ENCODE data around the gene ZFP92. TPM values are rescaled to one million over a fixed set of nuclear protein-coding genes. Genes with fewer than 3 reads are reported as not detected.

Gene ZFP92, protein sequence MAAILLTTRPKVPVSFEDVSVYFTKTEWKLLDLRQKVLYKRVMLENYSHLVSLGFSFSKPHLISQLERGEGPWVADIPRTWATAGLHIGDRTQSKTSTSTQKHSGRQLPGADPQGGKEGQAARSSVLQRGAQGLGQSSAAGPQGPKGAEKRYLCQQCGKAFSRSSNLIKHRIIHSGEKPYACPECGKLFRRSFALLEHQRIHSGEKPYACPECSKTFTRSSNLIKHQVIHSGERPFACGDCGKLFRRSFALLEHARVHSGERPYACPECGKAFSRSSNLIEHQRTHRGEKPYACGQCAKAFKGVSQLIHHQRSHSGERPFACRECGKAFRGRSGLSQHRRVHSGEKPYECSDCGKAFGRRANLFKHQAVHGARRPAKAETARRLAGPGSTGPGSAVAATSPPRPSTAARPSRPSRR
- 3.0 TPM for total RNA-seq

DNA sequence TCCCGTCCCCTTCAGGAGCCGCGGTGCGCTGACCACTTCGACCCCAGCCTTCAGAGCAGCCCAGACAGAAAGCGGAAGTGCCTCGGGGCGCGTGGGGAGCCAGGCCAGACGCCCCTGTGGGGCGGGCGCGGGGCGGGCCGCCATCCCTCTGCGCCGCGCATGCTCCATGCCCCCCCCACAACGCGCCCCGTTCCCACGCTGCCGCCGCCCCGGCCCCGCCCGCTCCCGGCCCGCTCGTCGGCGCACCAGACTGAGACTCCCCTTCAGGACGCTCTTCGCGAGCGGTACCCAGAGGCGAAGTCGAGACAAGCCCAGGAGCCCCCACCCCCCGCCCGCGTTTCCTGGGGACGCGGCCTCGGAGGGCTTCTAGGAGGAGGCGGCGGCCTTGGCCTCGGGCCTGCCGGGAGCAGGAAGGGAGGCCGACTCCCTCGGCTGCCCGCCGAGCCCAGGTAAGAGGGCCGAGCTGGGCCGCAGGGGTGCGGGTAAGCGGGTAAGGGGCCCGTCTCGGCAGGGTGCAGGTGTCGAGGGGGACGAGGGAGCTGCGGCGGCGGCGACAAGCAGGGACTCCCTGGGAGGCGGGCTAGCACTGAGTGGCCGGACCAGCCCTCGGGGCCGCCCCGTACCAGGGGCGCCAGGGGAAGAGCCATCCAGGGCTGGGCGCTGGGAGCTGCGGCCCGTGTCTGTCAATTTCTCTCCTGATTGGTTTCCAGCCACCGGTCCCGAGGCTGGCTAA, at the start of gene ZFP92:
TSS of gene ZFP92 (plus strand) at position 218 of the 733 bp plus-strand sequence. CDS start 6,851 bp downstream, outside the sequence.
- DNase-seq (ENCODE audit: low read depth in 2 of 3, low spot score in 2 of 3), result peak in 2 of 3 donors; percentile 33 to 48

DNA sequence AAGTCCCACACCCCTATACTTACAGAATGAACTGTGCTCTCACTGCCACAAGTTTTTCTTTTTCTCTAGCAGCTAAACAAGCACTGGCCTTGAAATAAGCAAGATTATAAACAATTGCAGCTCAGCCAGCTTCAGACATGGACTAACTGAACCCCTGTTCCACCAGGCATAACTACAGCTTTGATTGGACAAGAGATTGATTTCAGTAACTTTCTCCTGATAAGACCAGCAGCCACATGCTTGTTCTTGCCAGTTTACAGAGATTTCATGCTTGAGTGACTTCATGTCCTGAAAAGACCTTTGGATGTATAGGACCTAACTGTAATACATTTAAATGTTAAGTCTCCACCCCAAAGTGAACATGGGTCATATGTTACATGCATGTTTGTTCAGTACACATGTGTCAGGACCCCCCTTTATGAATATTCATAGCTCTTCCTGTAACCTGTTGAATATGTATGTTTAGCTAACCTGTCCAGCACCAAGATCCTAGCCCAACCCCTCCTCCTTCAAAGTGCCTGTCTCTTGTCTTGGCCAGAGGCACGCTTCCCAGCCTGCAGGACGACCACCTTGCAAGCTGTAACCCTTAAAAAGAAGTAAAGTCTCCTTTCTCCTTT, 49.4 kb upstream of the ZFP92 start:
- DNase-seq (ENCODE audit: low read depth in 2 of 3, low spot score in 2 of 3), result no peak

DNA sequence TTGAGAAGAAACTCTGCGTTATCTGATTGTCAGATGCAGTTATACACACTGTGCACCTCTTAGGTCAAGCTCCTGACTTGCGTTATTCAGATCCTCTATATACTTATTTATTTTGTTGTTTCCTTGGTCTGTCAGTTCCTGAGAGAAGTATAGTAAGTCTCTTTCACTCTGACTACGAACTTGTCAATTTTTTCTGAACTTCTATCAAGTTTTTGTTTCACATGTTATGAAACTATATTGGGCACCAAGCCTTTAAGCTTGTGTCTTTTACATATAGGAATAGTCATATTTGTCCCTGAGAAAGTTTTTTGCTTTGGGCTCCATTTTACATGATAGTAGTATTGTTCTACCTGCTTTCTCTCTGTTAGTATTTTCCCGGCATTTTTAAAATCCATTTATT, 45.6 kb upstream of the ZFP92 start:
- no peak for DNase-seq (ENCODE audit: low read depth in 2 of 3, low spot score in 2 of 3)

DNA sequence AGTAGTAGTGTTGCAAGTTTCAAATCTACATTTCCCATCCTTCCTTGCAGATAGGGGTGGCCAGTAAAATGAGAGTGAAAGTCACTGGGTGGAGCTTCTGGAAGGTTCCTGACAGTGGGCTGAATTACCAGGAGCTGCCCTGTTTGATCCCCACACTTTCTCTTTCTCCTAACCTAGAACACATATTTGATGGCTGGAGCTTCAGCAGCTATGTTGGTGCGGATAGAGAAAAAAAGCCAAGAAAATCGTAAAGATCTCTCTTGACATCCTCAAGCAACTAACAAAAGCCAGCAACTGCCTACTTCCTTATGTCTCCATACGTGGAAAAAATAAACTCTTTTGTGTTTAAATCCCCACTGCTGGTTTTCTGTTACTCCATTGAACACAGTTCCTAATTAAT, 45.2 kb upstream of the ZFP92 start:
- DNase-seq (ENCODE audit: low read depth in 2 of 3, low spot score in 2 of 3), result no peak

DNA sequence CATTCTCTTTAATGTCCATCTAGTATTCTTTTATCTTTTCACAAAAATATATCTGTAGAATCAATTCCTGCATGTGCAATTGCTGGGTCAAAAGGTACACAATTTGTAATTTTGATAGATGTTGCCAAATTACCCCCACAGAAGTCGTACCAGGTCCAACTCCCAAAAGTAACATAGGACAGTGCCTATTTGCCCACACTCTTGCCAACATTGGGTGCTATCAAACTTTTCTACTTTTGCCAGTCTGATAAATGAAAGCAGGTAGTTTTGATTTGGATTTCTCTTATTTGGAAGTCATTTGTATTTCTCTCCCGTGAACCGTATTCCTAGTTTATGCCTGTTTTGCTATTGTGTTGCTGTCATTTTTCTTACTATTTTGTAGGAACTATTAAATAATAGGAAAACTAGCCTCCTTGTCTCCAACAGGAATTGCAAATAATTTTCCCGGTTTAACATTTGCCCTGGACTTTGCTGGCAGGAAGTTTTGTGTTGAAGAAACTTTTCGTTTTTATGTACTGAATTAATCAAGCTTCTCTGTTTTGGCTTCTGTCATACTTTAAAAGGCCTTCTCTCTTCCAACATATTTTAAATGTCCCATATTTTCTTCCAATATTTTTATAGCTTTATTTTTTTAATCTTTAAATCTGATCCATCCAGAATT, 44.3 kb upstream of the ZFP92 start:
- no peak for DNase-seq (ENCODE audit: low read depth in 2 of 3, low spot score in 2 of 3)

DNA sequence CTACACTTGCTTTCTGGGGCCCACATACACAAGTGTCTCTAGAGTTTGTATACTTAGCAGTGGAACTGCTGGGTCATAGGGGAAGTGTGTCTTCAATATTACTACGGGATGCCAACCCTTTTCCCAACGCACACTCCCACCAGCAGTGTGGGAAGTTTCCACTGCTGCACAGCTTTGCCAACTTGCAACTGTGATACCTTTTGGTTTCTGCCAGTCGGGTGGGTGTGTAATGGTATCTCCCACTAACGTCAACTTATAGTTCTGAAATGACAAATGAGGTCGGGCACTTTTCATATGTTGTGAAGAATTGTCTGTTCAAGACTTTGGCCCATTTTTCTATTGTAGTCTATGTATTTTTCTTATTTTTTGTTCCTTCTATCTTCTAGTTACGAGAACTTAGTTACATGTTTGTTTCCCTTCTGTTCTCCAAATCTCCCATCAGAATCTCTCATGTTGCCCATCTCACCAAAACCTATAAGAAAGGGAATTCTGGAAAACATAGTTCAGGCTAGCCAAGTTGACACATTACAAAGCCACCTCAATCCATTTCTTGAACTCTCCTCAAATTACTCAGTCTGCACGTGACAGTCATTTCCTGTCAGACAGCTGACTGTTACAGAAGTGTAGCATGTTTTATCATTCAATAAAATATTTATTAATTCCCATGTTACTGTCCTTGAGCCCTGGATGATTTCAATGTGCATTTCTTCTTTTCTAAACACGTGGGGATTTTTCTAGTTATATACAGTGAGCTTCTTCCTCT, 40.8 kb upstream of the ZFP92 start:
- no peak for DNase-seq (ENCODE audit: low read depth in 2 of 3, low spot score in 2 of 3)

DNA sequence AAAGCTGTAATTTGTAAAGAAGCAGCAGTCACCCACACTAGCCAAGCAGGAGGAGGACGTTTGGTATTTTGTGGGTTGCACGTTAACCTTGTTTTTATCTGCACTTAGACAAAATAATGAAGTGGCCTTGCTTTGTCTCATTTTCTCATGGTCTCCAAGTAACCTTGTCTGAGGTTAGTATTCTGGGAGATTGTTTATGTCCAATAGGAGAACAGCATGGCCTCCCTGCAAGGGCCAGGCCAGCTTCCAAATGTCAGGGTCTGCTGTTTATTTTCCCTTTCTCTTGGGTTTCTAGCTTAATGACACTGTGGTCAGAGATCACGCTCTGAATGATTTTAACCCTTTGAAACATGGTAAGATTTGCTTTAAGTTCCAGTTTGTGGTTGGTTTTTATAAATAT, 40.0 kb upstream of the ZFP92 start:
- DNase-seq (ENCODE audit: low read depth in 2 of 3, low spot score in 2 of 3), result no peak

DNA sequence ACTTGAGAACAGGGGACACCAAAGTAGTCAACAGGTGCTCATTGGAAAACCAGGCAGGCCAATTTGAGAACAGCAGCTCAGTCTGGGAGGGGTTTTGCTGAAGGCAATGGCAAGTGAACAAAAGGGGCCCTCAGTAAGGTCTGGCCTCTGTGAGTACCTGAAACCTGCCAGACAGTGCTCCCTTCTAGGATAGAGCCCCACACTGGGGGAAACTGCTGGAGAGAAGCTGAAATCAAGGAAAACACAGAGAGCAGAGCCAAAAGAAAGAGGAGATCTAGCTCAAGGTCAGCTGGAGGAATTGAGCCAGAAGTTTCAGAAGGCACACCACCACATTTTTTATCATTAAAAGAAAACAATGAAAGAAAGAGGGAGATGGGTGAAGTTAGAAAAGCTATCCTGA, 38.3 kb upstream of the ZFP92 start:
- no peak for DNase-seq (ENCODE audit: low read depth in 2 of 3, low spot score in 2 of 3)

DNA sequence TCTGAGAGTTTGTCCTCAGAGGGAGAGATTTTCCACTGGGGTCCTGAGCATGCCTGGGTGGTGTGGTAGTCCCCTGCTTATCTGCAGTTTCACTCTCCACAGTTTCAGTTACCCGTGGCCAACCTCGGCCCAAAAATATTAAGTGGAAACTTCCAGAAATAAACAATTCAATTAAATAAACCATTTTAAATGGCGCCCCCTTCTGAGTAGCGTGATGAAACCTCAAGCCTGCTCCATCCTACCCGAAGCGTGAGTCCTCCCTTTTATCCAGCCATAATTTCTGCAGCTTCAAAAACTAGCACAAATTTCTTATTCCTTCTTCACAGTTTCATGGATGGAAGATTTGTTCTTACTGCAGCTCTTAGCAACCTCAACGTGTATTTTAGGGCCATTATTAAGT, 36.8 kb upstream of the ZFP92 start:
- no peak for DNase-seq (ENCODE audit: low read depth in 2 of 3, low spot score in 2 of 3)

DNA sequence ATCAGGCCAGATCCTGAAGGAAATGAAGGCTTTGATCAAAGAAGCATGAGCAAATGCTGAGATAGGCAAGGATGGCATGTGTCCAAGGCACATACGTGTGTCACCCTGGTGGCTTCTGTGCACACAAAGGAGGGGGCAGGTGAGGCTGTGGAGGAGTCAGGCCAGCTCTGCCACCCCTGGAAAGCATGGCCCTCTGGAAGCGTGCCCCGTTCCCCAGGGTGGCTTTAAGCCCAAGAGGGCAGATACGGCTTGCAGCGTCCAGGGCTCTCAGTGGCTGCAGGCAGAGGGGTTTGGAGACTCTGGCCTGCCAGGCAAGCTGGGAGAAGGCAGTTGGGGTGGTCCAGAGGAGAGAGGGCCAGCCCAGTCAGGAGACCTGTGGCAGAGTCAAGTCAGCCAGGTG, 35.7 kb upstream of the ZFP92 start:
- DNase-seq (ENCODE audit: low read depth in 2 of 3, low spot score in 2 of 3), result no peak

DNA sequence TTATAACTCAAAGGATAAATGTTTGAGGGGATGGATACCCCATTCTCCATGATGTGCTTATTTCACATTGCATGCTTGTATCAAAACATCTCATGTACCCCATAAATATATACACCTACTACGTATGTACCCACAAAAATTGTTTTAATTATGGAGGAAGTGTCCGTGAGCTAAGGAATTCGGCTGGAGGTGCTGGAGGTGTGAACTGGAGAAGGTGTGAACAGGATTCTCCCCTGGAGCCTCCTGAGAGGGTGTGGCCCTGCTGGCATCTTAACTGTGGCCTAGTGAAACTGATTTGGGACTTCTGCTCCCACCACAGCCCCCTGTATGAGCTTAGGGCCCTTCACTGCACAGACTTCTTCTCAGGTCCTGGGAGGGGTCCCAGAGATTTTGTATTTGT, 33.5 kb upstream of the ZFP92 start:
- no peak for DNase-seq (ENCODE audit: low read depth in 2 of 3, low spot score in 2 of 3)

DNA sequence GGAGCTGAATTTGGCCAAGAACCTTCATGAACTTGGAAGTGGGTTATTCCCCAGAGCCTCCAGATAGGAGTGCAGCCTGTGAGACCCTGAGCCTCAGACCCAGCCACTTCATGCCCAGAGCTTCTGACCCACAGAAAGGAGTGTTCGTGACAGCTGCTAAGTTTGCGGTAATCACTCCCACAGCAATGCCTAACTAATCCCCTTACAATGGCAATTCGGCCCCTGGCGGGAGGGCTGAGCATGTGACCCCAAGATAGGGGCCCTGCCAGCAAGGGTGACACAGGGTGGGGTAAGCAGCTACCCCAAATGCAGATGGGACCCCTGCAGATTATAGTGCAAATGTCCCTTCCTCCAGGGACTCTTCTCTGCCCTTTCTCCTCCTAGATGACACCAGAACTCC, 32.7 kb upstream of the ZFP92 start:
- no peak for DNase-seq (ENCODE audit: low read depth in 2 of 3, low spot score in 2 of 3)

DNA sequence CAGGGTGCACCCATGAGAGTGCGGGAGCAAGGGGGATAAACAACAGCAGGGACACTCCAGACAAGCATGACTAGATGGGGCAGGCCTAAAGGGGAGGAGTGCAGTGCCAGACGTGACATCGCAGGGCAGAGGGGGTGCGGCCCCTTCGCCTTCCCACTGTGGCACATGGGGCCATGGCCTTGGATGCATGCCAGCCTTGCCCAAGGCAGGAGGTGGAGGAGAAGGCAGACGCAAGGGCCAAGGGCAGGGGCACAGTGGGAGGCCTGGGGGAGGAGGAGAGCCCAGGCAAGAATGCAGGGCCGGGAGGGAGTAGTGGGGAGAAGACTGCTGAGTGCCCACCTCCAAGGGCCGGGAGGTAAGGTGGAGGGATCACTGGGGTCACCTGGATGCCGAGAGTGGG, 31.8 kb upstream of the ZFP92 start:
- DNase-seq (ENCODE audit: low read depth in 2 of 3, low spot score in 2 of 3), result no peak

DNA sequence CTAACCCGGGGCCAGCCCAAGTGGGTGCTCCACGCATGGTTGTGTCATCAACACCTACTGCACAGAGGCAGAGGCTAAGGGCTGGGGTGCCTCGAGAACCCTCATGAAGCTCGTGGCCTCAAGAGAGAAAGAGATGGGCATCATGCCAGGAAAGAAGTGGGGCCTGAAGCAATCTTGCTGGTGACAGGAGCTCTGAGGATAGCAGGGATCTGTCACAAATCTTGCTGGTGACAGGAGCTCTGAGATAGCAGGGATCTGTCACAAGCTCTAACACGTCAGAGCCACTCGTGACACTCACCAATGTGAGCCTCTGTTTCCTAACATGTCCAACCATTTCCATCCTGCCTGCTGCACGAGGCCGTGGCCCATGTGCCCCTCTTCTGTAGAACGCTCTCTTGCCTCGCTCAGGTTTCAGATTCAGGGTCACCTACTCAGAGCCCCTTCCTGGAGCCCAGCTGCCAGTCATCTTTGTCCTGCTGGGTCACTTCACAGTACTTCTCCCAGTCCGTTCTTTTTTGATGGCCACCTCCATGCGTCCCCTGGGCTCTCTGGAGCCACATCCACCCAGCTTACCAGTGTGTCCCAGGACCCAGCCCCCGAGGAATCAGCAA, 31.2 kb upstream of the ZFP92 start:
- DNase-seq (ENCODE audit: low read depth in 2 of 3, low spot score in 2 of 3), result peak in 1 of 3 donors; percentile 14

DNA sequence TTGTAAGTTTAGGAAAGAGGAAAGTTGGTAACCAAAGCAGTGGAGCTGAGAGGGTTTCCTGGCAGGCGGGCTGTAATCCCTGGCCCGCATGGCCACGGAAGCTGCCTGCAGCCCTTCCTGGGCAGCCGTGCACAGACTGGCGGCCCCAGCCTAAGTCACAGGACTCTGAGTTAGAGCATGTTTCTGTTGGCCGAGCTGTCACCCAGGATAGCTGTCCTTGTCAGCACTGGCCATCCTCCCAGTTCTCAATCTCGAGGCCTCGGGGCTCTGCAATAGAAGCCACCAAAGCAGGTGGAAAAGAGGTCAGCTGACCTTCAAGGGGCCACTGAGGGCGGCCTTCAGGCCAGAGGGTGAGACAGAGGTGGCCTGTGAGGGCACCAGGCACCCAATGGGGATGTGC, 30.6 kb upstream of the ZFP92 start:
- DNase-seq (ENCODE audit: low read depth in 2 of 3, low spot score in 2 of 3), result no peak

DNA sequence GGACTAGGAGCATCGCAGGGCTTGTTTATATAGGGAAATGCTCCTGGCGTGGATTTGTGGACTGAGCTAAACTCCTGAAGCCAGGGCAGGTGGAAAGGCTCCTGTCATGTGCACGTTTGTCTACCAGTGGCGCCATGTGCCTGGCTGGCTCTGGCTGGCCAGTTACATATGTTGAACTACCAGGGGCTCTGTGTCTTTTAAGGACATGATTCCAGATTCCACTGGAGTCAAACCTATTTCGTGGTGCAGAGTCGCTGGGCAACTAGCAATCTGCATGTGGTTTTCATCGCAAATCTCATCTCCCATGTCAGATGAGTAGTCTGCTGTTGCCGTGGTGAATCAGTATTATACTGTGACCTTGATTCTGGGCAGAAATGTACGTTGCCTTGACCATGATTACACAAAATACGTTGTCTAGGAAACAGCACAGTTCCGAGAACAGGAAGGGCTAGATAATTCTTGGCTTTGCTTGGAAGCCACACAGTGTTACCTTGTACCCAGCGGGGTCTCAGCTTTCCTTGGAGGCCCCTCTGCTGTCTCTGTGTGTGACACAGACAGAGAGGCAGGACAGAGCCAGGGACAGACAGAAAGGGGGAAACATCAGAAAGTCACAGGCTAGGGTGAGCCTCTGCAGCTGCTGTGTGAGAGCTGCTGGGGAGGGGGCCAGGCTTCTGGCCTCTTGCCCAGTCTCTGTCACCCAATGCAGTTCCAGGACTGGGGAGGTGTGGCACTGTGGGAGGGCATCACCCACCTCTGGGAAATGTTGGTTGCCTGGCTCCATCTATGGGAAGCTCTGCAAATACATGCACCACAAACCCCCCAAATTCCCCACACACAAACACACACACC, 29.4 kb upstream of the ZFP92 start:
- DNase-seq (ENCODE audit: low read depth in 2 of 3, low spot score in 2 of 3), result peak in 2 of 3 donors; percentile 81 to 85

DNA sequence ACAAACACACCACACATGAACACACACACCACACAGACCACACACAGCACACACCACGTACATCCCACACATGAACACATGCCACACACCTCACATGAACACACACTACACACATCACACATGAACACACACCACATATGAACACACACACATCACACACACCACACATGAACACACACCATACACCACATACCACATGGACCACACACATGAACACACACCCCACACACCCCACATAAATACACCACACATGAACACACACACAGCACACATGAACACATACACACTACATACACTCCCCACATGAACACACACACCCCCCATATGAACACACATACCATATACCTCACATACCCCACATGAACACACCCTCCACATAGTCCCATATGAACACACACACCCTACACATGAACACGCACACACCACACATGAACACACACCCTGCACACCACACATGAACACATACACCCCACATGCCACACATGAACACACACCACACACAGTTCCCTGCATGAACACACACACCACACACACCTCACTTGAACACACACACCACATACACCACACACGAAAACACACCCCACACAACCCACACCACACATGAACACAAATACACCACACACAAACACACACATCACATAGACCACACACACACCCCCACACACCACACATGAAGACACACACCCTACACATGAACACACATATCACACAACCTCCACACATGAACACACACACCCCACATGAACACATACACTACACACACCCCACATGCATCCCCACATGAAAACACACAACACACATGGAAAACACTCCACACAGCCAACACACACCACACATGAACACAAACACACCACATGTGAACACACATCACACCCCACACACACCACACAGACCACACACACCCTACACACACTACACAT, 28.4 kb upstream of the ZFP92 start:
- DNase-seq (ENCODE audit: low read depth in 2 of 3, low spot score in 2 of 3), result no peak

DNA sequence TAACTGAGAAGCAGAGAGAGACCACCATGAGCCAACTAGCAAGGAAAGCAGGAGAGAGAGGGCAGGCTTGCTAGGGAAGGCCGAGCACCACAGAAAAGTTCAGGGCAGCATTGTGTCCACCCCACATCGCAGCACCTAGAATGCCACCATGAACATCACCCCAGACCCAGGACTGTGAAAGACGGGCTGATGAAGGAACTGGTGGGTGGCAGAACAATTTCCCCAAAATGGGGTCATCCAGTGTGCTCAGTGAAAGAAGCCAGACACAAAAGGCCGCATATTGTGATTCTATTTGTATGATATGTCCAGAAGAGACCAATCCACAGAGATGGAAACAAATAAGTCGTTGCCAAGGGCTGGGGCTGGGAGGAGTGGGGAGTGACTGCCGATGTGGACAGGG, 26.9 kb upstream of the ZFP92 start:
- DNase-seq (ENCODE audit: low read depth in 2 of 3, low spot score in 2 of 3), result no peak
